Muscle layer of colon (tissue), 2 donors: Measurements from ENCODE around the gene HDAC3.

Experiments used
- H3K27ac ChIP-seq: one replicate; pipeline ENCODE4 v1.7.0; 2013; ENCODE audit warnings: low read depth, mild to moderate bottlenecking, low read length, moderate library complexity
- H3K27me3 ChIP-seq, 2 donors: one replicate each; pipeline ENCODE4 v1.7.0; 2013; ENCODE audit warnings: low read length in 2 of 2, mild to moderate bottlenecking in 2 of 2; ENCODE audit not compliant: insufficient read depth in 2 of 2, control insufficient read depth in 1 of 2
- H3K36me3 ChIP-seq: one replicate; pipeline ENCODE4 v1.7.0; 2013; ENCODE audit warnings: mild to moderate bottlenecking, low read length; ENCODE audit not compliant: insufficient read depth
- H3K4me1 ChIP-seq: one replicate; pipeline ENCODE4 v1.7.0; 2013; ENCODE audit warnings: mild to moderate bottlenecking, low read length; ENCODE audit not compliant: insufficient read depth
- H3K4me3 ChIP-seq, 2 donors: one replicate each; pipeline ENCODE4 v1.7.0; 2013; ENCODE audit warnings: low read length in 2 of 2, low read depth in 1 of 2, mild to moderate bottlenecking in 1 of 2, moderate library complexity in 1 of 2
- H3K9ac ChIP-seq: one replicate; pipeline ENCODE4 v1.7.0; 2013; ENCODE audit warnings: low read length
- H3K9me3 ChIP-seq: one replicate; pipeline ENCODE4 v1.7.0; 2013; ENCODE audit warnings: mild to moderate bottlenecking, low read length
- donor health status: abdominal sarcoma.
- donor health status: Adenocarcinoma of cecum.

The HDAC3 gene

GRCh38 chr5:141656396-141656795 lies 19.7 kb upstream of the HDAC3 start:
- no peaks in the 10 kb centered on the region for H3K27me3 ChIP-seq
- H3K27ac ChIP-seq = no peak overlapping the region
- no peak overlapping the region for H3K4me3 ChIP-seq
- H3K9me3 ChIP-seq = no peaks in the 10 kb centered on the region
- no peak overlapping the region for H3K9ac ChIP-seq
- H3K4me1 ChIP-seq = no peaks in the 10 kb centered on the region
- peaks cover 9% of the 10 kb centered on the region for H3K36me3 ChIP-seq

GRCh38 chr5:141655020-141655419 lies 18.4 kb upstream of the HDAC3 start:
- H3K9me3 ChIP-seq = no peaks in the 10 kb centered on the region
- no peak overlapping the region for H3K27ac ChIP-seq
- no peak overlapping the region for H3K9ac ChIP-seq
- H3K4me1 ChIP-seq = peaks cover 8% of the 10 kb centered on the region
- no peaks in the 10 kb centered on the region for H3K27me3 ChIP-seq
- H3K4me3 ChIP-seq = no peak overlapping the region
- H3K36me3 ChIP-seq = peaks cover 9% of the 10 kb centered on the region

GRCh38 chr5:141654298-141654697 lies 17.6 kb upstream of the HDAC3 start:
- H3K9me3 ChIP-seq = no peaks in the 10 kb centered on the region
- H3K27me3 ChIP-seq = no peaks in the 10 kb centered on the region
- H3K9ac ChIP-seq = no peak overlapping the region
- no peak overlapping the region for H3K27ac ChIP-seq
- H3K36me3 ChIP-seq = peaks cover 9% of the 10 kb centered on the region
- no peak overlapping the region for H3K4me3 ChIP-seq
- H3K4me1 ChIP-seq = peaks cover 12% of the 10 kb centered on the region

- Histone ChIP-seq H3K9ac (no peak overlapping the region), H3K27ac (no peak overlapping the region), H3K9me3 (no peaks in the 10 kb centered on the region), H3K36me3 (peaks cover 23% of the 10 kb centered on the region), H3K4me1 (peaks cover 12% of the 10 kb centered on the region), H3K27me3 (no peaks in the 10 kb centered on the region), H3K4me3 (peak overlapping the region; percentile 71 to 77)
Measured at GRCh38 chr5:141651728-141652105, 15.1 kb upstream of the HDAC3 start.

GRCh38 chr5:141650851-141651727 lies 14.4 kb upstream of the HDAC3 start, which contains the start of gene FCHSD1:
TSS of gene FCHSD1 (minus strand) at chr5:141651418. CDS start at chr5:141651368, 50 bp downstream.
- no peaks in the 10 kb centered on the region for H3K9me3 ChIP-seq
- H3K4me3 ChIP-seq = peak within 1 kb of the TSS; percentile 71 to 77
- peaks cover 28% of the 10 kb centered on the region for H3K36me3 ChIP-seq
- H3K27me3 ChIP-seq = no peaks in the 10 kb centered on the region
- H3K27ac ChIP-seq = no peak within 1 kb of the TSS
- no peak within 1 kb of the TSS for H3K9ac ChIP-seq
- H3K4me1 ChIP-seq = peaks cover 12% of the 10 kb centered on the region

GRCh38 chr5:141649972-141650371 lies 13.3 kb upstream of the HDAC3 start:
- H3K27me3 ChIP-seq = no peaks in the 10 kb centered on the region
- H3K9ac ChIP-seq = no peak overlapping the region
- no peaks in the 10 kb centered on the region for H3K9me3 ChIP-seq
- H3K36me3 ChIP-seq = peaks cover 23% of the 10 kb centered on the region
- H3K4me1 ChIP-seq = peaks cover 12% of the 10 kb centered on the region
- H3K4me3 ChIP-seq = peak overlapping the region in 1 of 2 donors; percentile 71
- no peak overlapping the region for H3K27ac ChIP-seq

- Histone ChIP-seq H3K4me3 (no peak overlapping the region), H3K4me1 (peaks cover 12% of the 10 kb centered on the region), H3K27me3 (no peaks in the 10 kb centered on the region), H3K27ac (no peak overlapping the region), H3K36me3 (peaks cover 23% of the 10 kb centered on the region), H3K9me3 (no peaks in the 10 kb centered on the region), H3K9ac (no peak overlapping the region)
Measured at GRCh38 chr5:141649056-141649688, 12.5 kb upstream of the HDAC3 start.

- H3K36me3 ChIP-seq = peaks cover 23% of the 10 kb centered on the region
- H3K4me1 ChIP-seq = peaks cover 12% of the 10 kb centered on the region
- H3K9me3 ChIP-seq = no peaks in the 10 kb centered on the region
- H3K4me3 ChIP-seq = no peak overlapping the region
- no peak overlapping the region for H3K27ac ChIP-seq
- H3K9ac ChIP-seq = no peak overlapping the region
- H3K27me3 ChIP-seq = no peaks in the 10 kb centered on the region
Measured at GRCh38 chr5:141647851-141648250, 11.2 kb upstream of the HDAC3 start.

GRCh38 chr5:141647242-141647641 lies 10.6 kb upstream of the HDAC3 start:
- Histone ChIP-seq H3K4me3 (no peak overlapping the region), H3K27ac (no peak overlapping the region), H3K9me3 (no peaks in the 10 kb centered on the region), H3K9ac (no peak overlapping the region), H3K36me3 (peaks cover 23% of the 10 kb centered on the region), H3K27me3 (no peaks in the 10 kb centered on the region), H3K4me1 (peaks cover 12% of the 10 kb centered on the region)

GRCh38 chr5:141646026-141646425 lies 9.4 kb upstream of the HDAC3 start:
- H3K4me3 ChIP-seq = no peak overlapping the region
- H3K9ac ChIP-seq = no peak overlapping the region
- peaks cover 12% of the 10 kb centered on the region for H3K4me1 ChIP-seq
- H3K9me3 ChIP-seq = no peaks in the 10 kb centered on the region
- H3K36me3 ChIP-seq = peaks cover 24% of the 10 kb centered on the region
- H3K27ac ChIP-seq = no peak overlapping the region
- H3K27me3 ChIP-seq = no peaks in the 10 kb centered on the region

- peaks cover 6% of the 10 kb centered on the region for H3K4me1 ChIP-seq
- H3K27me3 ChIP-seq = peaks cover 3 to 14% of the 10 kb centered on the region in 2 donors
- H3K9ac ChIP-seq = no peak overlapping the region
- H3K4me3 ChIP-seq = no peak overlapping the region
- no peak overlapping the region for H3K27ac ChIP-seq
- no peaks in the 10 kb centered on the region for H3K9me3 ChIP-seq
- H3K36me3 ChIP-seq = peaks cover 18% of the 10 kb centered on the region
Measured at GRCh38 chr5:141641634-141642267, 5.1 kb upstream of the HDAC3 start.
